Amniotic stem cell (primary cell): Measurements from ENCODE around the gene CRYBB1.
A peak's percentile ranks its signal among the peaks of the same experiment; 100 is the strongest.

ENCODE experiments used
- DNase-seq: peaks from one replicate; lab custom pipeline; 2025; lab: John Stamatoyannopoulos, UW

CRYBB1 gene

GRCh38 chr22:26606611-26607010 is 11.2 kb downstream of the CRYBB1 start:
- DNase-seq, result no peak

- no peak for DNase-seq
Measured at GRCh38 chr22:26604368-26604767, 13.5 kb downstream of the CRYBB1 start.

- no peak for DNase-seq
Measured at GRCh38 chr22:26602127-26602526, 15.7 kb downstream of the CRYBB1 start.

GRCh38 chr22:26601726-26602125 is 16.1 kb downstream of the CRYBB1 start:
- DNase-seq, result no peak

GRCh38 chr22:26599505-26599904 is 18.3 kb downstream of the CRYBB1 start:
- no peak for DNase-seq

- DNase-seq, result no peak
Measured at GRCh38 chr22:26597480-26597879, 20.3 kb downstream of the CRYBB1 start.

- no peak for DNase-seq
Measured at GRCh38 chr22:26597026-26597425, 20.8 kb downstream of the CRYBB1 start.

GRCh38 chr22:26593763-26594162 is 24.1 kb downstream of the CRYBB1 start:
- no peak for DNase-seq

- DNase-seq, result no peak
Measured at GRCh38 chr22:26592421-26592891, 25.4 kb downstream of the CRYBB1 start.

GRCh38 chr22:26589845-26590736 is 27.7 kb downstream of the CRYBB1 start, which contains the start of gene TPST2:
TSS of gene TPST2 (minus strand) at chr22:26590132. CDS start at chr22:26541630, 48,502 bp downstream.
- peak; percentile 32 for DNase-seq

GRCh38 chr22:26589367-26589844 is 28.4 kb downstream of the CRYBB1 start:
- no peak for DNase-seq

GRCh38 chr22:26588729-26589366 is 29.0 kb downstream of the CRYBB1 start:
- no peak for DNase-seq

- no peak for DNase-seq
Measured at GRCh38 chr22:26587991-26588613, 29.7 kb downstream of the CRYBB1 start.

- no peak for DNase-seq
Measured at GRCh38 chr22:26586556-26587325, 31.1 kb downstream of the CRYBB1 start.

GRCh38 chr22:26585104-26585790 is 32.6 kb downstream of the CRYBB1 start:
- peak; percentile 73 for DNase-seq

- DNase-seq, result no peak
Measured at GRCh38 chr22:26584010-26584409, 33.8 kb downstream of the CRYBB1 start.

- DNase-seq, result no peak
Measured at GRCh38 chr22:26581633-26582168, 36.1 kb downstream of the CRYBB1 start.

GRCh38 chr22:26581026-26581425 is 36.8 kb downstream of the CRYBB1 start:
- DNase-seq, result no peak

GRCh38 chr22:26580240-26580962 is 37.4 kb downstream of the CRYBB1 start:
- DNase-seq, result no peak

- no peak for DNase-seq
Measured at GRCh38 chr22:26579331-26579886, 38.4 kb downstream of the CRYBB1 start.
